ENCODE measurements around the gene DNASE1L3.

GRCh38 chr3:58168498-58168897, 42.3 kb downstream of the DNASE1L3 start:
- TF ChIP-seq, protein P1, sequence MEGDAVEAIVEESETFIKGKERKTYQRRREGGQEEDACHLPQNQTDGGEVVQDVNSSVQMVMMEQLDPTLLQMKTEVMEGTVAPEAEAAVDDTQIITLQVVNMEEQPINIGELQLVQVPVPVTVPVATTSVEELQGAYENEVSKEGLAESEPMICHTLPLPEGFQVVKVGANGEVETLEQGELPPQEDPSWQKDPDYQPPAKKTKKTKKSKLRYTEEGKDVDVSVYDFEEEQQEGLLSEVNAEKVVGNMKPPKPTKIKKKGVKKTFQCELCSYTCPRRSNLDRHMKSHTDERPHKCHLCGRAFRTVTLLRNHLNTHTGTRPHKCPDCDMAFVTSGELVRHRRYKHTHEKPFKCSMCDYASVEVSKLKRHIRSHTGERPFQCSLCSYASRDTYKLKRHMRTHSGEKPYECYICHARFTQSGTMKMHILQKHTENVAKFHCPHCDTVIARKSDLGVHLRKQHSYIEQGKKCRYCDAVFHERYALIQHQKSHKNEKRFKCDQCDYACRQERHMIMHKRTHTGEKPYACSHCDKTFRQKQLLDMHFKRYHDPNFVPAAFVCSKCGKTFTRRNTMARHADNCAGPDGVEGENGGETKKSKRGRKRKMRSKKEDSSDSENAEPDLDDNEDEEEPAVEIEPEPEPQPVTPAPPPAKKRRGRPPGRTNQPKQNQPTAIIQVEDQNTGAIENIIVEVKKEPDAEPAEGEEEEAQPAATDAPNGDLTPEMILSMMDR (IDR thresholded peaks at IDR 0.05; ENCODE audit: extremely low read depth in 1 of 2, insufficient read depth in 1 of 2, low read depth in 1 of 2, low read length in 2 of 2) = no peak
- TF ChIP-seq FOS (IDR thresholded peaks at IDR 0.05; ENCODE audit: borderline replicate concordance, insufficient read depth, low read length) = no peak
- TF ChIP-seq POLR2A (IDR thresholded peaks at IDR 0.05; ENCODE audit: low read depth, low read length) = no peak
- no peak for TF ChIP-seq MYC (IDR thresholded peaks at IDR 0.05; ENCODE audit: low read depth, low read length)
- TF ChIP-seq, protein P2, sequence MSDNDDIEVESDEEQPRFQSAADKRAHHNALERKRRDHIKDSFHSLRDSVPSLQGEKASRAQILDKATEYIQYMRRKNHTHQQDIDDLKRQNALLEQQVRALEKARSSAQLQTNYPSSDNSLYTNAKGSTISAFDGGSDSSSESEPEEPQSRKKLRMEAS (IDR thresholded peaks at IDR 0.05; ENCODE audit: insufficient read depth, insufficient read length) = no peak
- no peak for TF ChIP-seq EZH2 (IDR thresholded peaks at IDR 0.05; ENCODE audit: borderline replicate concordance, low read depth, low read length, severe bottlenecking)
- no peak for TF ChIP-seq JUN (IDR thresholded peaks at IDR 0.05; ENCODE audit: borderline replicate concordance, insufficient read depth, insufficient read length, low read depth)
- TF ChIP-seq POLR2AphosphoS5 (IDR thresholded peaks at IDR 0.05; ENCODE audit: insufficient read depth, low read depth, low read length) = no peak

Measured in endothelial cell of umbilical vein (primary cell).